Pons (tissue), 1 donor: Measurements from ENCODE around the gene CNTNAP1.
"Not testable (repeated sequence)": the region's sequence is repeated elsewhere in the genome, so short reads cannot be mapped to it uniquely, and the experiment has no call there.

Source experiments
- DNase-seq: peaks from one replicate; pipeline ENCODE4 v3.0.0-alpha.2; 2016; ENCODE audit warnings: low spot score

The CNTNAP1 gene

DNA sequence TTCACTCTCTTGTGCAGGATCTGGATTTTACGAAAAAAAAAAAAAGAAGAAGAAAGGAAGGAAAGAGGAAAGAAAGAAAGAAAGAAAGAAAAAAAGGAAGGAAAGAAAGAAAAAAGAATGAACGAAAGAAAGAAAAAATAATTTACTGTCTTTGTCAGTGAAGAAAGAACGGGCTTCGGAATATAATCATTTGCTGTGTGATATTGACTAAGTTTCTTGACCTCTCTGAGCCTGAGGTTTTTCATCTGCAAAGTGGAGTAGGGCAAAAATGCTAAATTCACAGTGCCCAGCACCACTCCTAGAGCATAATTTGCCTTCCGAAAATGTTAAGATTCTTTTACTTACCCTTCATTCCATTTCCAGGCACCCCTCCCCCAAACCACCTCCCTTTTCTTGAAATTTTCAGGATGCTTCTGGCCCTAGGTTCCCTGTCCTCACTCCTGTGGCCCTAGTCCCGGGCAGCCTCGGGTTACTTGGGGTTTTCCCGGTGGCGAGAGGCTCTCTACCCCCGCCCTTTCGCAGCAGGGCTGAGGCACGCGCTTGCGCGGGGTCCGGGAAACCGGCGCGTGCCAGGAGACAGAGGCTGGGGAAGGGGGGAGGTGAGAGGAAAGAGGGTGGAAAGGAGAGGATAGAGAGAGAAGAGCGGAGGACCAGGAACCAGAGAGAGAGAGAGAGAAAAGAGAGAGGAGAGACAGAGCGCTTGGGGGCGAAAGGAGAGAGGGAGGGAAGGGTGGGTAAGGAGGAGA, at the start of gene CNTNAP1:
Gene CNTNAP1 (plus strand): TSS at position 556 of the 746 bp plus-strand sequence. CDS start 299 bp downstream, outside the sequence.
- no peak for DNase-seq

GRCh38 chr17:42632949-42633444, 49.3 kb upstream of the CNTNAP1 start:
- no peak for DNase-seq

- DNase-seq, result no peak
These were observed 42.7 kb upstream of the CNTNAP1 start for GRCh38 chr17:42639525-42640113.

DNA sequence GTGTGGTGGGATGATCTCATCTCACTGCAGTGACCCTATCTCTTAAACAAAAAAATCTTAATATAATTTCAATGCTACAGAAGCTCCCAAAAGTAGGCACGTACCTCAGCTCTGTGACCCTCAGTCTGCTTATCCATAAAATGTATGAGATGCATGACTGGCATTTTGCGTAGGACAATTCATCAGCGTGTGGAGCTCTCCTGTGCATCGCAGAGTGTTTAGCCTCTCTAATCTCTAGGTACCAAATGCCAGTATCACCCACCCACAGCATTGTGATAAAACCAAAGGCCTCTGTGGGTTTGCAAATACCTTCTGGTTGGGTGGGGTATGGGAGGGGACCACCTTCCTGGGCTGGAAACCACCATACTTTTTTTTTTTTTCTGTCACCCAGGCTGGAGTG, 42.2 kb upstream of the CNTNAP1 start:
- DNase-seq, result no peak

DNA sequence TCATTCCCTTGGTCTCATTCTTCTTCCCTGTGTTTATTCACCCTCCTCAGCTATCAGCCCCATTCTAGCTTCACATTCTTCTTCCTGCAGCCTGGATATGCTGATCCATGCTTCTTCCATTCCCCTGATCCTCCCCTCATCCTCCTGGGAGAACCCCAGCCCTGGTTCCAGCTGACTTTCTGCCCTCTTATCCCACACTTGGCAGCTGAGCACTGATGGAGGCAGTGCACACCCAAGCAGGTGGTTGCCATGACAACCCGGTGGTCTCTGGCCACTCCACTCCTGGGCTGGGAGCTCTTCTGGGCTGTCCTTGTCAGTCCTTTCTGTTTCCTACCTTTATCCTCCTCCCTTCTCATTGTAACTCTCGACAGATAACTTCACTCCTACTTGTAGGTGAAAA, 40.0 kb upstream of the CNTNAP1 start:
- no peak for DNase-seq

GRCh38 chr17:42647778-42648177, 34.6 kb upstream of the CNTNAP1 start:
- DNase-seq, result no peak

DNA sequence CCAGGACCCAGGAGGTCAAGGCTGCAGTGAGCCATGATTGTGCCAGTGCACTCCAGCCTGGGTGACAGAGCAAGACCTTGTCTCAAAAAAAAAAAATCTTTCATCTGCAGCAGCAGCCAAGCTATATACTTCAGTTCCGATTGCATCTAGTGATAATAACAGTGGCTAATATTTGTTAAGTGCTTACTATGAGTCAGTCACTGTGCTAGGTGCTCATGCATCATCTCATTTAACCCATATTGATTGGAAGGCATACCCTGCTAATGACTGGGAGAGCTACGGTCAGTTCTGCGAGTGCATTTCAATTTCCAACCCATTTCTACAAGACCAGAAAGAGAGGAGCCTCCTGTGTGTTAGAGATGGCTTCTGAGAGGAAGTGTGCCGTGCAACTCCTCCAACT, 30.9 kb upstream of the CNTNAP1 start:
- DNase-seq, result no peak

GRCh38 chr17:42653179-42654124, 28.9 kb upstream of the CNTNAP1 start:
- no peak for DNase-seq

DNA sequence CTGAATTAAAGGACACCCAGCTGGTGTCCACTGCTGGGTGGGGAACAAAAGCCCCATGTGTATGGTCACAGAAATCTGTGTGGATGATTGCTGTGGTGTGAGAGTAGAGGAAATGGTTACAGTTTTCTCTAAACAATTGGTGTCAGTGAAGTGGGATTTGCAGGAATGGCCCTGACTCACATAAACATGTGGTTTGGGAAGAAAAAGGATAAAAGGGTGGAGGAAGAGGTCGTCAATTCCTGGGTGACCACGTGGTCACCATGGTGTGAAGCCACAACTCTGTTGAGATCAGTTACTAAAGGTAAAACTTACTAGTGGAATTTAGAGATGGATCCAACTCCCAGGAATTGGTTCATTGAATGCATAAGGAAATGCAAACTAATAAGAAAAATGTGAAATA, 26.8 kb upstream of the CNTNAP1 start:
- no peak for DNase-seq

GRCh38 chr17:42657824-42658588, 24.3 kb upstream of the CNTNAP1 start:
- DNase-seq, result no peak

DNA sequence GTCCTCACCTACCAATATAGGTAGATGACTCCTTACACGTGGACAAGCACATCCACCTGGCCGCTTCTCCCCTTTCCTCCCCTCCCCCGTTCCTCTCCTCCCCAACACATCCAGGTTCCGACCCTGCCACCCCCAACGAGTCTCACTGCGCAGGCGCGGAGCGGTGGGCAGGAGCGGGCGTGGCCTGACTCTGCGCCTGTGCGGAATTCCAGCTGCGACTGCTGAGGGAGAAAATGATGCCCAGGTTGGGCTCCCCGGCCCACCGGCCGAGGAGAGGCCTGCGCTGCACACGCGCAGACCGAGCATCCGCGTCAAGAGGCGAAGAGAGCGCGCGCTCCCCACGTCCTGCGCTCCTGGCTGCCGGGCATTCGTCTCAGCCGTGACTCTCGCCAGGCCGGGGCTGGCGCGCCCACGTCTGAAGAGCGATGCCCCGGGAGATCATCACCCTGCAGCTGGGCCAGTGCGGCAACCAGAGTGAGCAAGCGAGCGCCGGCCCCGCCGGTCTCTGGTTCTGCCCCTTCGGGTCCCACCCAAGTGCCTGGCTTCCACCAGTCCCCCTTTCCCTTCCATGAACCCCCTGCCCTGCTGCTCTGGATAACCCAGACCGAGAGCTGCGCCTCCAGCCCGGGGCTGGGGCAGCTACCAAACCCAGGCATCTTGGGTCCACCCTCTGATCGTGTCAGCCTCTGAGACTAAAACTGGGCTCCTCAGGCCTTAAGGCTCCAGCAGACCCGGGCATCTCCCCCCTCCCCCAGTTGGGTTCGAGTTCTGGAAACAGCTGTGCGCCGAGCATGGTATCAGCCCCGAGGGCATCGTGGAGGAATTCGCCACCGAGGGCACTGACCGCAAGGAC, 23.0 kb upstream of the CNTNAP1 start, which contains the start of gene TUBG2:
Gene TUBG2 (plus strand): TSS at position 206 of the 853 bp plus-strand sequence. CDS start 220 bp downstream, at position 426.
- DNase-seq, result peak; percentile 80

GRCh38 chr17:42659932-42660274, 22.4 kb upstream of the CNTNAP1 start:
- DNase-seq, result not testable (repeated sequence)

- DNase-seq, result no peak
These were observed 21.5 kb upstream of the CNTNAP1 start for GRCh38 chr17:42660692-42661345.

DNA sequence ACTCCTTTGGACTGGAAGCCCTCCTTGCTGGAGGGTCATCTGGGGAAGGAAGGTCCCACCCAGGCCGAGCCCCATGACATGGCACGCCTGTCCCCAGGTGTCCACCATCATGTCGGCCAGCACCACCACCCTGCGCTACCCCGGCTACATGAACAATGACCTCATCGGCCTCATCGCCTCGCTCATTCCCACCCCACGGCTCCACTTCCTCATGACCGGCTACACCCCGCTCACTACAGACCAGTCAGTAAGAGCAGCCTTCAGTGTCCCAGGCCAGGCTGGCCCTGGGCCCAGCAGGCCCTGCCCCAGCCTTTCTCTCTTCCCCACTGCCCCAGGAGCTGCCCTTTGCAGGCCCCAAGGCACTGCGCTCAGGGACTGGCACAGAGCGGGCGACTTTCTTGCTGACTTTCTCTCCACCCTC, 16.7 kb upstream of the CNTNAP1 start:
- DNase-seq, result no peak

DNA sequence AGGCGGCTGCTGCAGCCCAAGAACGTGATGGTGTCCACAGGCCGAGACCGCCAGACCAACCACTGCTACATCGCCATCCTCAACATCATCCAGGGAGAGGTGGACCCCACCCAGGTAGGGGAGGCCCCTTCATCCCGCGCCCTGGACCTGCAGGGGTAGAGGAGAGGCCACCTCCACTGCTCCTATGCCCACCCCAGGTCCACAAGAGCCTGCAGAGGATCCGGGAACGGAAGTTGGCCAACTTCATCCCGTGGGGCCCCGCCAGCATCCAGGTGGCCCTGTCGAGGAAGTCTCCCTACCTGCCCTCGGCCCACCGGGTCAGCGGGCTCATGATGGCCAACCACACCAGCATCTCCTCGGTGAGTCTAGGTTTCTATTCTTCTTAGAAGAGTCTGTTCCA, 16.2 kb upstream of the CNTNAP1 start:
- DNase-seq, result not testable (repeated sequence)

- DNase-seq, result peak; percentile 11
These were observed 15.0 kb upstream of the CNTNAP1 start for GRCh38 chr17:42667088-42667951.

DNA sequence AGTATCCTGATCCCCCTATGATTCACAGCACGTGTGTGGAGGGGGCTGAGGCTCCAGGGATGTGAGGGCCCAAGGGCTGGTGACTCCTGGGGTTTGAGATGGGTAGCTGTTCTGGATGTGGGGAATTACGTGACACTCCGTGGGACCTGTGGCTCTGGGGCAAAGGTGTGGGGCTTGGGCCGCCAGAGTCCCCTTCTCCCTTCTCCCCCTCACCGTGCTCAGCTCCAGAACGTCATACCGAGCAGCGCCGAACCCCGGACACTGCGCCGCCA, 12.7 kb upstream of the CNTNAP1 start:
- DNase-seq, result no peak

DNA sequence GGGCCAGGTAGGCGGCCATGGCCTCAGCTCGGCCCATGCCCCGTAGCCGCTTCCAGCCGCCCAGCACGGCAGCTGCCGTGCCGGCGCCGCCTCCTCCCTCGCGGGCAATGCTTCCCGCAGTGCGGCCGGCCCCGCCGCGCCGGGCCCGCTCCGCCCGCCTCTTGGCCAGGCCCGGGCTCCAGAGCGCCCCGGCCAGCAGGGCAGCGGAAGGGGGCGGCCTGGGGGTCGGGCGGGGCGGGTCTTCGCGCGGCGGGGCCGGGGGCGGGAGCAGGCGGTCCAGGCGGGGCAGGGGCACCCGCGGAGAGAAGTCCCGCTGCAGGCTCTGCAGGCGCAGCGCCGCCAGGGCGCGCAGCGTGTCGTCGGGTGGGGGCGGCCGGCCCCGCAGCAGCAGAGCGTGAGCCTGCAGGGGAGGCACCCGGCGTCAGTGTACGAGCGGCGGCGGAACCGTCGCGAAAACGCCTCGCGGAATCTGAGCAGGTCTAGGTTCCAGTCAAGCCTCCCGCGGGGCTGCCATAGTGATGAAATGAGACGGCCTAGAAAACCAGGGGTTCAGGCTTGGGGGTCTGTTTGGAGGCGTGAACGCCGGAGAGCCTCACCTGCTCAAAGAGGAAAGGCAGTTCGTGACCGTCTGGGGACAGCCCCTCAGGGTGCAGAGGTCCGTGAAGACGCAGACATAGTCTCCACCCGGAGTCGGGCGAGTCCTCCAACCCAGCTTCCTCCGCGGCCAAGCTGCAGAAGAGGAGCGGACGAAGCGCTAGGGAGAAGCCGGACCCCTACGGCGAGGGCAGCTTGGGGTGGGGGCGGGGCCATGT, 12.1 kb upstream of the CNTNAP1 start:
- DNase-seq, result no peak
